Measurements from ENCODE around the gene ADARB1.

- TF ChIP-seq, protein P1, sequence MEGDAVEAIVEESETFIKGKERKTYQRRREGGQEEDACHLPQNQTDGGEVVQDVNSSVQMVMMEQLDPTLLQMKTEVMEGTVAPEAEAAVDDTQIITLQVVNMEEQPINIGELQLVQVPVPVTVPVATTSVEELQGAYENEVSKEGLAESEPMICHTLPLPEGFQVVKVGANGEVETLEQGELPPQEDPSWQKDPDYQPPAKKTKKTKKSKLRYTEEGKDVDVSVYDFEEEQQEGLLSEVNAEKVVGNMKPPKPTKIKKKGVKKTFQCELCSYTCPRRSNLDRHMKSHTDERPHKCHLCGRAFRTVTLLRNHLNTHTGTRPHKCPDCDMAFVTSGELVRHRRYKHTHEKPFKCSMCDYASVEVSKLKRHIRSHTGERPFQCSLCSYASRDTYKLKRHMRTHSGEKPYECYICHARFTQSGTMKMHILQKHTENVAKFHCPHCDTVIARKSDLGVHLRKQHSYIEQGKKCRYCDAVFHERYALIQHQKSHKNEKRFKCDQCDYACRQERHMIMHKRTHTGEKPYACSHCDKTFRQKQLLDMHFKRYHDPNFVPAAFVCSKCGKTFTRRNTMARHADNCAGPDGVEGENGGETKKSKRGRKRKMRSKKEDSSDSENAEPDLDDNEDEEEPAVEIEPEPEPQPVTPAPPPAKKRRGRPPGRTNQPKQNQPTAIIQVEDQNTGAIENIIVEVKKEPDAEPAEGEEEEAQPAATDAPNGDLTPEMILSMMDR (IDR thresholded peaks at IDR 0.05; ENCODE audit: low read depth, low read length), result no peak
- no peak for TF ChIP-seq POLR2A (IDR thresholded peaks at IDR 0.05; ENCODE audit: extremely low read depth, insufficient read length)
- no peak for TF ChIP-seq MAX (IDR thresholded peaks at IDR 0.05; ENCODE audit: low read depth, low read length)
Measured at GRCh38 chr21:45228171-45228641, 153.8 kb downstream of the ADARB1 start.

All from NB4 (cell line).